Measurements from ENCODE around the gene ATP6V0E1.

DNA sequence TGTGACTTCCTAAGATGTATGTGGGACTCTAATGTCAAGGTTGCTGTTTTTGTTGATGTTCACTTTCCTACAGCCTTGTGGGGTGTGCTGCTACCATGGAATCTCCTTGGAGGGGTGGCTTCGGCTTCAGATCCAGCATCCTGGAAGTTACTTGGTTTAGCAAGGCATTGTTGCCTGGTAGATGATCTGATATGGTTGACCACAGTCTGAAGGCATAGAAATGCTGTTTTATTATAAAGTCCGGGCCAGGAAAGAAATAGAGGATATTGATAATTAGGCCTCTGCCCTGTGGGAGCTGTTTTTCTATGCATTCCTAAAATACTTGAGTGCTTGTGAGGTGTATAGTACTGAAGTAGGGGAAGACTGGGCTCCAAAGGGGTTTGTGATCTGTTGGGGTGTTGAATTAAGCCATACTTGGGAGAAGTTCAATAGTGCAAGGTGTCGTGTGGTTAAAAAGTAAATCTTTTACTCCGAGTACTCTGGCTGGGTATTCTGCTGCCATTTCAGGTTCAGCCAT is 45.3 kb downstream of the ATP6V0E1 start:
- TF ChIP-seq, protein P1, sequence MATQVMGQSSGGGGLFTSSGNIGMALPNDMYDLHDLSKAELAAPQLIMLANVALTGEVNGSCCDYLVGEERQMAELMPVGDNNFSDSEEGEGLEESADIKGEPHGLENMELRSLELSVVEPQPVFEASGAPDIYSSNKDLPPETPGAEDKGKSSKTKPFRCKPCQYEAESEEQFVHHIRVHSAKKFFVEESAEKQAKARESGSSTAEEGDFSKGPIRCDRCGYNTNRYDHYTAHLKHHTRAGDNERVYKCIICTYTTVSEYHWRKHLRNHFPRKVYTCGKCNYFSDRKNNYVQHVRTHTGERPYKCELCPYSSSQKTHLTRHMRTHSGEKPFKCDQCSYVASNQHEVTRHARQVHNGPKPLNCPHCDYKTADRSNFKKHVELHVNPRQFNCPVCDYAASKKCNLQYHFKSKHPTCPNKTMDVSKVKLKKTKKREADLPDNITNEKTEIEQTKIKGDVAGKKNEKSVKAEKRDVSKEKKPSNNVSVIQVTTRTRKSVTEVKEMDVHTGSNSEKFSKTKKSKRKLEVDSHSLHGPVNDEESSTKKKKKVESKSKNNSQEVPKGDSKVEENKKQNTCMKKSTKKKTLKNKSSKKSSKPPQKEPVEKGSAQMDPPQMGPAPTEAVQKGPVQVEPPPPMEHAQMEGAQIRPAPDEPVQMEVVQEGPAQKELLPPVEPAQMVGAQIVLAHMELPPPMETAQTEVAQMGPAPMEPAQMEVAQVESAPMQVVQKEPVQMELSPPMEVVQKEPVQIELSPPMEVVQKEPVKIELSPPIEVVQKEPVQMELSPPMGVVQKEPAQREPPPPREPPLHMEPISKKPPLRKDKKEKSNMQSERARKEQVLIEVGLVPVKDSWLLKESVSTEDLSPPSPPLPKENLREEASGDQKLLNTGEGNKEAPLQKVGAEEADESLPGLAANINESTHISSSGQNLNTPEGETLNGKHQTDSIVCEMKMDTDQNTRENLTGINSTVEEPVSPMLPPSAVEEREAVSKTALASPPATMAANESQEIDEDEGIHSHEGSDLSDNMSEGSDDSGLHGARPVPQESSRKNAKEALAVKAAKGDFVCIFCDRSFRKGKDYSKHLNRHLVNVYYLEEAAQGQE (IDR thresholded peaks at IDR 0.05; ENCODE audit: unreplicated experiment) = no peak
- TF ChIP-seq, protein P2, sequence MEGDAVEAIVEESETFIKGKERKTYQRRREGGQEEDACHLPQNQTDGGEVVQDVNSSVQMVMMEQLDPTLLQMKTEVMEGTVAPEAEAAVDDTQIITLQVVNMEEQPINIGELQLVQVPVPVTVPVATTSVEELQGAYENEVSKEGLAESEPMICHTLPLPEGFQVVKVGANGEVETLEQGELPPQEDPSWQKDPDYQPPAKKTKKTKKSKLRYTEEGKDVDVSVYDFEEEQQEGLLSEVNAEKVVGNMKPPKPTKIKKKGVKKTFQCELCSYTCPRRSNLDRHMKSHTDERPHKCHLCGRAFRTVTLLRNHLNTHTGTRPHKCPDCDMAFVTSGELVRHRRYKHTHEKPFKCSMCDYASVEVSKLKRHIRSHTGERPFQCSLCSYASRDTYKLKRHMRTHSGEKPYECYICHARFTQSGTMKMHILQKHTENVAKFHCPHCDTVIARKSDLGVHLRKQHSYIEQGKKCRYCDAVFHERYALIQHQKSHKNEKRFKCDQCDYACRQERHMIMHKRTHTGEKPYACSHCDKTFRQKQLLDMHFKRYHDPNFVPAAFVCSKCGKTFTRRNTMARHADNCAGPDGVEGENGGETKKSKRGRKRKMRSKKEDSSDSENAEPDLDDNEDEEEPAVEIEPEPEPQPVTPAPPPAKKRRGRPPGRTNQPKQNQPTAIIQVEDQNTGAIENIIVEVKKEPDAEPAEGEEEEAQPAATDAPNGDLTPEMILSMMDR (conservative IDR thresholded peaks at IDR 0.05; ENCODE audit: low read depth in 2 of 2) = no peak
- TF ChIP-seq POLR2AphosphoS5 (IDR thresholded peaks at IDR 0.05; ENCODE audit: low read depth) (no peak), EZH2 (IDR thresholded peaks at IDR 0.05; ENCODE audit: low read depth, unreplicated experiment) (no peak)

Measured in GM23338 (cell line).